ENCODE results near the gene NTN5. TPM values are rescaled to one million over a fixed set of nuclear protein-coding genes. Genes with fewer than 3 reads are reported as not detected.
A peak's percentile ranks its signal among the peaks of the same experiment; 100 is the strongest.
"Not testable (repeated sequence)": the region's sequence is repeated elsewhere in the genome, so short reads cannot be mapped to it uniquely, and the experiment has no call there.

Gene NTN5
- total RNA-seq, 1 experiment from 2014 or later, result not detected

DNA sequence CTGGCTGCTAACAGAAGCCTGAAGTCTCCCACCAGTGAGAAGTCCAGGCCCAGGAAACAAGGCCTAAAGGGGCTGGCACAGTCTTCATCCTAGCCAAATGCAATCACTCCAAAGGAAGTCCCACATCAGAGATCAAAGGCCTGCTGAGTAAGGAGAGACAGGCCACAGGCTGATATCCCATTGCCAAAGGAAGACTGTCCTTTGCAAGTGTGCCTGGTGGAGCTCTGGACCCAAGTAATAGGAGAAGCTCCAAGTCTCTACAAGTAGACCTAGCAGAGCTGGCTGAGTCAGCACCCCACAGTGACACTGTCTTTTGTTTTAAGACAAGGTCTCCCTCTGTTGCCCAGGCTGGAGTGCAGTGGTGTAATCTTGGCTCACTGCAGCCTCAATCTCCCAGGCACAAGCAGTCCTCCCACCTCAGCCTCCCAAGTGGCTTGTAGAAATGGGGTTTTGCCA lies 40.1 kb downstream of the NTN5 start:
- Histone ChIP-seq H3K27ac (ENCODE audit: low read depth, low read length, poor library complexity, severe bottlenecking) (peak overlapping the region; percentile 91), H3K27me3 (replicated peaks; ENCODE audit: insufficient read depth, low read depth, low read length, poor library complexity) (no peaks in the 10 kb centered on the region), H3K4me3 (ENCODE audit: low read depth, low read length, poor library complexity, severe bottlenecking) (no peak overlapping the region), H3K4me1 (ENCODE audit: insufficient read depth, low read length, poor library complexity, severe bottlenecking) (peaks cover 45% of the 10 kb centered on the region), H3K36me3 (ENCODE audit: insufficient read depth, low read length, poor library complexity, severe bottlenecking) (peaks cover 19% of the 10 kb centered on the region), H3K9me3 (ENCODE audit: low read depth, low read length, poor library complexity, severe bottlenecking) (no peaks in the 10 kb centered on the region)
- CTCF ChIA-PET, result no interaction called here
- intact Hi-C loops (cut with micrococcal nuclease; ENCODE audit: unreplicated experiment), result no loop called here
- no TSS peak for BruUV-seq (replicated peaks)
- POLR2A ChIA-PET (ENCODE audit: low non-redundant PET), result no interaction called here
- DNase-seq (ENCODE audit: low spot score), result no peak
- TF ChIP-seq EZH2 (IDR thresholded peaks at IDR 0.05; ENCODE audit: borderline replicate concordance, low read depth, low read length, poor library complexity, severe bottlenecking), result no peak
- TF ChIP-seq, protein P1, sequence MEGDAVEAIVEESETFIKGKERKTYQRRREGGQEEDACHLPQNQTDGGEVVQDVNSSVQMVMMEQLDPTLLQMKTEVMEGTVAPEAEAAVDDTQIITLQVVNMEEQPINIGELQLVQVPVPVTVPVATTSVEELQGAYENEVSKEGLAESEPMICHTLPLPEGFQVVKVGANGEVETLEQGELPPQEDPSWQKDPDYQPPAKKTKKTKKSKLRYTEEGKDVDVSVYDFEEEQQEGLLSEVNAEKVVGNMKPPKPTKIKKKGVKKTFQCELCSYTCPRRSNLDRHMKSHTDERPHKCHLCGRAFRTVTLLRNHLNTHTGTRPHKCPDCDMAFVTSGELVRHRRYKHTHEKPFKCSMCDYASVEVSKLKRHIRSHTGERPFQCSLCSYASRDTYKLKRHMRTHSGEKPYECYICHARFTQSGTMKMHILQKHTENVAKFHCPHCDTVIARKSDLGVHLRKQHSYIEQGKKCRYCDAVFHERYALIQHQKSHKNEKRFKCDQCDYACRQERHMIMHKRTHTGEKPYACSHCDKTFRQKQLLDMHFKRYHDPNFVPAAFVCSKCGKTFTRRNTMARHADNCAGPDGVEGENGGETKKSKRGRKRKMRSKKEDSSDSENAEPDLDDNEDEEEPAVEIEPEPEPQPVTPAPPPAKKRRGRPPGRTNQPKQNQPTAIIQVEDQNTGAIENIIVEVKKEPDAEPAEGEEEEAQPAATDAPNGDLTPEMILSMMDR (conservative IDR thresholded peaks at IDR 0.05; ENCODE audit: low read depth, low read length), result no peak

DNA sequence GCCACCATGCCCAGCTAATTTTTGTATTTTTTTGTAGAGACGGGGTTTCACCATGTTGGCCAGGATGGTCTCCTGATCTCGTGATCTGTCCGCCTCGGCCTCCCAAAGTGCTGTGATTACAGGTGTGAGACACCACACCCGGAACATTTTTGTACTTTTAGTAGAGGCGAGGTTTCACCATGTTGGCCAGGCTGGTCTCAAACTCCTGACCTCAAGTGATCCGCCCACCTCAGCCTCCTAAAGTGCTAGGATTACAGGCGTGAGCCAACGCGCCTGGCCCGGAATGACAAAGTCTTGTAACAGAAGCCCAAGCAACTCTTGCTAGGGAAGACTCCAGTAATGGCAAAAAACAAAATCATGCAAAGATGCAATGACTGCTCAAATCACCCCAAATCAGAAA lies 40.5 kb downstream of the NTN5 start:
- Histone ChIP-seq H3K36me3 (ENCODE audit: insufficient read depth, low read length, poor library complexity, severe bottlenecking) (peaks cover 19% of the 10 kb centered on the region), H3K4me1 (ENCODE audit: insufficient read depth, low read length, poor library complexity, severe bottlenecking) (peaks cover 45% of the 10 kb centered on the region), H3K27ac (ENCODE audit: low read depth, low read length, poor library complexity, severe bottlenecking) (peak overlapping the region; percentile 91)
- intact Hi-C loops (cut with micrococcal nuclease; ENCODE audit: unreplicated experiment); H3K4me3 ChIP-seq (ENCODE audit: low read depth, low read length, poor library complexity, severe bottlenecking); DNase-seq (ENCODE audit: low spot score); H3K27me3 ChIP-seq (replicated peaks; ENCODE audit: insufficient read depth, low read depth, low read length, poor library complexity); H3K9me3 ChIP-seq (ENCODE audit: low read depth, low read length, poor library complexity, severe bottlenecking); CTCF ChIA-PET; POLR2A ChIA-PET (ENCODE audit: low non-redundant PET); BruUV-seq (replicated peaks): not testable (repeated sequence)

DNA sequence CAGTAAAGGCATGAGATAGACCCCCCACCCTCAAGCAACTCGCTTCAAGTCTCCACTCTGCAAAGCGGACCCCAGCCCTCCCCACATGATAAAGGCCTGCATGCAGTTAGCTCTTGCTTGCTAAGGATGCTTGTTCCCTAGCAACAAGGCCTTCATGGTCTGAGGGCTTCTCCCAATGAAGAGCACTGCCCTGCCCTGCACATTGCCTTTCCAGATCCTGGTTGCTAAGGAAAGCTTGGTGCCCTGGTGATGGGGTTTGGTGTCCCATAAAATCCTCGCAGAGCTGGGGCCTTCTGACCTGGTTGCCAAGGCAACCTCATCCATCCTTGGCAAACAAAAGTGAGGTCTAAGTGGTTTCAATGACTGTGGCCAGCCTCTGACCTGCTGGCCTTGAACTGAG lies 41.6 kb downstream of the NTN5 start:
- intact Hi-C loops (cut with micrococcal nuclease; ENCODE audit: unreplicated experiment), result no loop called here
- DNase-seq (ENCODE audit: low spot score), result peak; percentile 44
- ChIA-PET POLR2A (ENCODE audit: low non-redundant PET) (interaction anchor here (0.6 to 1.9 kb wide), 2 partner anchors 12 to 166 kb away, joined by 6 to 10 read pairs; partner anchors contain the start of genes RPL18 and SPHK2), CTCF (interaction anchor here (0.5 kb wide), 1 partner anchor 157 kb away, joined by 3 read pairs; no protein-coding TSS in a partner anchor)
- Histone ChIP-seq H3K4me3 (ENCODE audit: low read depth, low read length, poor library complexity, severe bottlenecking) (no peak overlapping the region), H3K36me3 (ENCODE audit: insufficient read depth, low read length, poor library complexity, severe bottlenecking) (peaks cover 19% of the 10 kb centered on the region), H3K4me1 (ENCODE audit: insufficient read depth, low read length, poor library complexity, severe bottlenecking) (peaks cover 45% of the 10 kb centered on the region), H3K9me3 (ENCODE audit: low read depth, low read length, poor library complexity, severe bottlenecking) (no peaks in the 10 kb centered on the region), H3K27me3 (replicated peaks; ENCODE audit: insufficient read depth, low read depth, low read length, poor library complexity) (no peaks in the 10 kb centered on the region), H3K27ac (ENCODE audit: low read depth, low read length, poor library complexity, severe bottlenecking) (peak overlapping the region; percentile 88)
- no peak for TF ChIP-seq EZH2 (IDR thresholded peaks at IDR 0.05; ENCODE audit: borderline replicate concordance, low read depth, low read length, poor library complexity, severe bottlenecking)
- TF ChIP-seq, protein P1 (conservative IDR thresholded peaks at IDR 0.05; ENCODE audit: low read depth, low read length), result no peak
- BruUV-seq (replicated peaks), result no TSS peak
